DND-41 (cell line): ENCODE results near the gene TTYH2.

Source experiments
- EZH2 ChIP-seq: IDR thresholded peaks from 3 replicates; pipeline ENCODE4 v1.6.1; 2012; ENCODE audit warnings: borderline replicate concordance, low read depth, mild to moderate bottlenecking, moderate library complexity, low read length, inconsistent platforms; ENCODE audit not compliant: severe bottlenecking
- TF ChIP-seq, protein P1 (sequence below): IDR thresholded peaks from 2 replicates; pipeline ENCODE4 v1.5.1; 2012; ENCODE audit warnings: borderline replicate concordance, low read length, moderate library complexity, mild to moderate bottlenecking; ENCODE audit not compliant: poor library complexity, severe bottlenecking; ENCODE audit errors: extremely low read depth

DNA sequence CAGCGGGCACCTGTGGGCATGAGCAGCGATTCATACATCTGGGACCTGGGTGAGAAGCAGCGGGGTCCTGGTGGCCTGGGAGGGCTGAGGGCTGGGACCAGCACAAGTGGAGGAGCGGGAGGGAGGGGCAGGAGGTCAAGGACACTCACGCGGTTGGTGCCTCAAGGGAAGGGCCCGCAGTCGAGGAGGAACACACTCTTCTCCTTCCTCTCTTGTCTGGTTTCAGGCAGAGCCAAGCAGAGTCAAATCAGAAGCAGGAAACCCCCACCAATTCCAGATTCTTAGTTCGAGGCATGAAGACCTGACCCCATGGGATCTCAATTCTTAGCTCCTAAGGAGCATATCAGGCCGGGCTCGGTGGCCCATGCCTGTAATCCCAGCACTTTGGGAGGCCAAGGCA lies 76.3 kb downstream of the TTYH2 start:
- TF ChIP-seq, protein P1, sequence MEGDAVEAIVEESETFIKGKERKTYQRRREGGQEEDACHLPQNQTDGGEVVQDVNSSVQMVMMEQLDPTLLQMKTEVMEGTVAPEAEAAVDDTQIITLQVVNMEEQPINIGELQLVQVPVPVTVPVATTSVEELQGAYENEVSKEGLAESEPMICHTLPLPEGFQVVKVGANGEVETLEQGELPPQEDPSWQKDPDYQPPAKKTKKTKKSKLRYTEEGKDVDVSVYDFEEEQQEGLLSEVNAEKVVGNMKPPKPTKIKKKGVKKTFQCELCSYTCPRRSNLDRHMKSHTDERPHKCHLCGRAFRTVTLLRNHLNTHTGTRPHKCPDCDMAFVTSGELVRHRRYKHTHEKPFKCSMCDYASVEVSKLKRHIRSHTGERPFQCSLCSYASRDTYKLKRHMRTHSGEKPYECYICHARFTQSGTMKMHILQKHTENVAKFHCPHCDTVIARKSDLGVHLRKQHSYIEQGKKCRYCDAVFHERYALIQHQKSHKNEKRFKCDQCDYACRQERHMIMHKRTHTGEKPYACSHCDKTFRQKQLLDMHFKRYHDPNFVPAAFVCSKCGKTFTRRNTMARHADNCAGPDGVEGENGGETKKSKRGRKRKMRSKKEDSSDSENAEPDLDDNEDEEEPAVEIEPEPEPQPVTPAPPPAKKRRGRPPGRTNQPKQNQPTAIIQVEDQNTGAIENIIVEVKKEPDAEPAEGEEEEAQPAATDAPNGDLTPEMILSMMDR = no peak
- TF ChIP-seq EZH2 = no peak
